ENCODE results near the gene C10orf95.

The C10orf95 gene

GRCh38 chr10:102409604-102410428 lies 41.5 kb downstream of the C10orf95 start:
- no peak overlapping the region for H3K9ac ChIP-seq (ENCODE audit: low read depth in 1 of 2, low read length in 2 of 2)

GRCh38 chr10:102408728-102409603 lies 42.4 kb downstream of the C10orf95 start:
- Histone ChIP-seq H3K4me1 (ENCODE audit: control insufficient read depth in 1 of 2, insufficient read depth in 2 of 2, low read length in 2 of 2) (peaks cover 8 to 14% of the 10 kb centered on the region in 2 donors), H3K27ac (ENCODE audit: low read depth, low read length) (no peak overlapping the region), H3K27me3 (ENCODE audit: control insufficient read depth in 1 of 2, insufficient read depth in 2 of 2, low read length in 2 of 2) (peaks cover 50 to 57% of the 10 kb centered on the region in 2 donors), H3K9me3 (ENCODE audit: control insufficient read depth in 1 of 2, low read length in 2 of 2) (no peaks in the 10 kb centered on the region), H3K36me3 (ENCODE audit: control insufficient read depth in 1 of 2, insufficient read depth in 2 of 2, low read length in 2 of 2) (no peaks in the 10 kb centered on the region), H3K9ac (ENCODE audit: low read depth in 1 of 2, low read length in 2 of 2) (no peak overlapping the region), H3K4me3 (ENCODE audit: low read depth in 1 of 2, low read length in 2 of 2) (peak overlapping the region in 1 of 2 donors; percentile 58)

More at GRCh38 chr10:102409604-102410428, 41.5 kb downstream of the C10orf95 start:
- H3K4me3 ChIP-seq (ENCODE audit: low read depth in 1 of 2, low read length in 2 of 2) = peak overlapping the region; percentile 29 to 36
- peaks cover 50 to 57% of the 10 kb centered on the region in 2 donors for H3K27me3 ChIP-seq (ENCODE audit: control insufficient read depth in 1 of 2, insufficient read depth in 2 of 2, low read length in 2 of 2)
- no peaks in the 10 kb centered on the region for H3K9me3 ChIP-seq (ENCODE audit: control insufficient read depth in 1 of 2, low read length in 2 of 2)
- no peak overlapping the region for H3K27ac ChIP-seq (ENCODE audit: low read depth, low read length)
- H3K4me1 ChIP-seq (ENCODE audit: control insufficient read depth in 1 of 2, insufficient read depth in 2 of 2, low read length in 2 of 2) = peaks cover 8 to 14% of the 10 kb centered on the region in 2 donors
- no peaks in the 10 kb centered on the region for H3K36me3 ChIP-seq (ENCODE audit: control insufficient read depth in 1 of 2, insufficient read depth in 2 of 2, low read length in 2 of 2)

- Histone ChIP-seq H3K9ac (ENCODE audit: low read depth in 1 of 2, low read length in 2 of 2) (no peak overlapping the region), H3K4me3 (ENCODE audit: low read depth in 1 of 2, low read length in 2 of 2) (no peak overlapping the region)
Measured at GRCh38 chr10:102408131-102408727, 43.1 kb downstream of the C10orf95 start.

GRCh38 chr10:102407425-102408130 lies 43.8 kb downstream of the C10orf95 start:
- Histone ChIP-seq H3K27me3 (ENCODE audit: control insufficient read depth in 1 of 2, insufficient read depth in 2 of 2, low read length in 2 of 2) (peaks cover 46 to 49% of the 10 kb centered on the region in 2 donors), H3K9me3 (ENCODE audit: control insufficient read depth in 1 of 2, low read length in 2 of 2) (no peaks in the 10 kb centered on the region), H3K4me3 (ENCODE audit: low read depth in 1 of 2, low read length in 2 of 2) (no peak overlapping the region), H3K27ac (ENCODE audit: low read depth, low read length) (no peak overlapping the region), H3K36me3 (ENCODE audit: control insufficient read depth in 1 of 2, insufficient read depth in 2 of 2, low read length in 2 of 2) (no peaks in the 10 kb centered on the region), H3K4me1 (ENCODE audit: control insufficient read depth in 1 of 2, insufficient read depth in 2 of 2, low read length in 2 of 2) (peaks cover 8 to 14% of the 10 kb centered on the region in 2 donors), H3K9ac (ENCODE audit: low read depth in 1 of 2, low read length in 2 of 2) (no peak overlapping the region)

More at GRCh38 chr10:102408131-102408727, 43.1 kb downstream of the C10orf95 start:
- Histone ChIP-seq H3K36me3 (ENCODE audit: control insufficient read depth in 1 of 2, insufficient read depth in 2 of 2, low read length in 2 of 2) (no peaks in the 10 kb centered on the region), H3K4me1 (ENCODE audit: control insufficient read depth in 1 of 2, insufficient read depth in 2 of 2, low read length in 2 of 2) (peaks cover 8 to 14% of the 10 kb centered on the region in 2 donors), H3K9me3 (ENCODE audit: control insufficient read depth in 1 of 2, low read length in 2 of 2) (no peaks in the 10 kb centered on the region), H3K27me3 (ENCODE audit: control insufficient read depth in 1 of 2, insufficient read depth in 2 of 2, low read length in 2 of 2) (peaks cover 50 to 55% of the 10 kb centered on the region in 2 donors), H3K27ac (ENCODE audit: low read depth, low read length) (no peak overlapping the region)

GRCh38 chr10:102406815-102407214 lies 44.5 kb downstream of the C10orf95 start:
- Histone ChIP-seq H3K9ac (ENCODE audit: low read depth in 1 of 2, low read length in 2 of 2) (no peak overlapping the region), H3K4me1 (ENCODE audit: control insufficient read depth in 1 of 2, insufficient read depth in 2 of 2, low read length in 2 of 2) (peaks cover 8 to 14% of the 10 kb centered on the region in 2 donors), H3K9me3 (ENCODE audit: control insufficient read depth in 1 of 2, low read length in 2 of 2) (no peaks in the 10 kb centered on the region), H3K27ac (ENCODE audit: low read depth, low read length) (no peak overlapping the region), H3K4me3 (ENCODE audit: low read depth in 1 of 2, low read length in 2 of 2) (no peak overlapping the region), H3K36me3 (ENCODE audit: control insufficient read depth in 1 of 2, insufficient read depth in 2 of 2, low read length in 2 of 2) (peaks cover 0 to under 1% of the 10 kb centered on the region in 2 donors), H3K27me3 (ENCODE audit: control insufficient read depth in 1 of 2, insufficient read depth in 2 of 2, low read length in 2 of 2) (peaks cover 38 to 41% of the 10 kb centered on the region in 2 donors)

GRCh38 chr10:102405632-102406031 lies 45.7 kb downstream of the C10orf95 start:
- no peak overlapping the region for H3K27ac ChIP-seq (ENCODE audit: low read depth, low read length)
- H3K4me1 ChIP-seq (ENCODE audit: control insufficient read depth in 1 of 2, insufficient read depth in 2 of 2, low read length in 2 of 2) = peaks cover 8 to 13% of the 10 kb centered on the region in 2 donors
- H3K27me3 ChIP-seq (ENCODE audit: control insufficient read depth in 1 of 2, insufficient read depth in 2 of 2, low read length in 2 of 2) = peaks cover 26 to 30% of the 10 kb centered on the region in 2 donors
- no peak overlapping the region for H3K4me3 ChIP-seq (ENCODE audit: low read depth in 1 of 2, low read length in 2 of 2)
- peaks cover 0 to 12% of the 10 kb centered on the region in 2 donors for H3K36me3 ChIP-seq (ENCODE audit: control insufficient read depth in 1 of 2, insufficient read depth in 2 of 2, low read length in 2 of 2)
- H3K9me3 ChIP-seq (ENCODE audit: control insufficient read depth in 1 of 2, low read length in 2 of 2) = no peaks in the 10 kb centered on the region
- no peak overlapping the region for H3K9ac ChIP-seq (ENCODE audit: low read depth in 1 of 2, low read length in 2 of 2)

GRCh38 chr10:102405108-102405571 lies 46.2 kb downstream of the C10orf95 start:
- no peak overlapping the region for H3K9ac ChIP-seq (ENCODE audit: low read depth in 1 of 2, low read length in 2 of 2)
- peaks cover 4 to 10% of the 10 kb centered on the region in 2 donors for H3K4me1 ChIP-seq (ENCODE audit: control insufficient read depth in 1 of 2, insufficient read depth in 2 of 2, low read length in 2 of 2)

GRCh38 chr10:102404361-102405107 lies 46.8 kb downstream of the C10orf95 start:
- no peak overlapping the region for H3K9ac ChIP-seq (ENCODE audit: low read depth in 1 of 2, low read length in 2 of 2)
- no peak overlapping the region for H3K27ac ChIP-seq (ENCODE audit: low read depth, low read length)
- H3K4me3 ChIP-seq (ENCODE audit: low read depth in 1 of 2, low read length in 2 of 2) = no peak overlapping the region
- H3K9me3 ChIP-seq (ENCODE audit: control insufficient read depth in 1 of 2, low read length in 2 of 2) = no peaks in the 10 kb centered on the region
- H3K4me1 ChIP-seq (ENCODE audit: control insufficient read depth in 1 of 2, insufficient read depth in 2 of 2, low read length in 2 of 2) = peaks cover 8 to 12% of the 10 kb centered on the region in 2 donors
- H3K27me3 ChIP-seq (ENCODE audit: control insufficient read depth in 1 of 2, insufficient read depth in 2 of 2, low read length in 2 of 2) = peaks cover 17 to 19% of the 10 kb centered on the region in 2 donors
- H3K36me3 ChIP-seq (ENCODE audit: control insufficient read depth in 1 of 2, insufficient read depth in 2 of 2, low read length in 2 of 2) = peaks cover 0 to 17% of the 10 kb centered on the region in 2 donors

More at GRCh38 chr10:102405108-102405571, 46.2 kb downstream of the C10orf95 start:
- peaks cover 0 to 16% of the 10 kb centered on the region in 2 donors for H3K36me3 ChIP-seq (ENCODE audit: control insufficient read depth in 1 of 2, insufficient read depth in 2 of 2, low read length in 2 of 2)
- no peak overlapping the region for H3K4me3 ChIP-seq (ENCODE audit: low read depth in 1 of 2, low read length in 2 of 2)
- H3K27me3 ChIP-seq (ENCODE audit: control insufficient read depth in 1 of 2, insufficient read depth in 2 of 2, low read length in 2 of 2) = peaks cover 23 to 25% of the 10 kb centered on the region in 2 donors
- no peaks in the 10 kb centered on the region for H3K9me3 ChIP-seq (ENCODE audit: control insufficient read depth in 1 of 2, low read length in 2 of 2)
- H3K27ac ChIP-seq (ENCODE audit: low read depth, low read length) = no peak overlapping the region

GRCh38 chr10:102403115-102403514 lies 48.2 kb downstream of the C10orf95 start:
- Histone ChIP-seq H3K4me1 (ENCODE audit: control insufficient read depth in 1 of 2, insufficient read depth in 2 of 2, low read length in 2 of 2) (peaks cover 6 to 10% of the 10 kb centered on the region in 2 donors), H3K9me3 (ENCODE audit: control insufficient read depth in 1 of 2, low read length in 2 of 2) (no peaks in the 10 kb centered on the region), H3K27me3 (ENCODE audit: control insufficient read depth in 1 of 2, insufficient read depth in 2 of 2, low read length in 2 of 2) (peaks cover 9% of the 10 kb centered on the region in 2 donors), H3K36me3 (ENCODE audit: control insufficient read depth in 1 of 2, insufficient read depth in 2 of 2, low read length in 2 of 2) (peaks cover 6 to 19% of the 10 kb centered on the region in 2 donors), H3K4me3 (ENCODE audit: low read depth in 1 of 2, low read length in 2 of 2) (no peak overlapping the region), H3K27ac (ENCODE audit: low read depth, low read length) (no peak overlapping the region), H3K9ac (ENCODE audit: low read depth in 1 of 2, low read length in 2 of 2) (no peak overlapping the region)

Data from duodenal mucosa (tissue), 2 donors.